ENCODE results near the gene PES1. TPM values are rescaled to one million over a fixed set of nuclear protein-coding genes. Genes with fewer than 3 reads are reported as not detected.

PES1 gene
- total and polyA plus RNA-seq, 2 of the 13 experiments (the other 11 are each of a cell fraction or from before 2014, with no cell fraction given) = 65.1 to 94.7 TPM

DNA sequence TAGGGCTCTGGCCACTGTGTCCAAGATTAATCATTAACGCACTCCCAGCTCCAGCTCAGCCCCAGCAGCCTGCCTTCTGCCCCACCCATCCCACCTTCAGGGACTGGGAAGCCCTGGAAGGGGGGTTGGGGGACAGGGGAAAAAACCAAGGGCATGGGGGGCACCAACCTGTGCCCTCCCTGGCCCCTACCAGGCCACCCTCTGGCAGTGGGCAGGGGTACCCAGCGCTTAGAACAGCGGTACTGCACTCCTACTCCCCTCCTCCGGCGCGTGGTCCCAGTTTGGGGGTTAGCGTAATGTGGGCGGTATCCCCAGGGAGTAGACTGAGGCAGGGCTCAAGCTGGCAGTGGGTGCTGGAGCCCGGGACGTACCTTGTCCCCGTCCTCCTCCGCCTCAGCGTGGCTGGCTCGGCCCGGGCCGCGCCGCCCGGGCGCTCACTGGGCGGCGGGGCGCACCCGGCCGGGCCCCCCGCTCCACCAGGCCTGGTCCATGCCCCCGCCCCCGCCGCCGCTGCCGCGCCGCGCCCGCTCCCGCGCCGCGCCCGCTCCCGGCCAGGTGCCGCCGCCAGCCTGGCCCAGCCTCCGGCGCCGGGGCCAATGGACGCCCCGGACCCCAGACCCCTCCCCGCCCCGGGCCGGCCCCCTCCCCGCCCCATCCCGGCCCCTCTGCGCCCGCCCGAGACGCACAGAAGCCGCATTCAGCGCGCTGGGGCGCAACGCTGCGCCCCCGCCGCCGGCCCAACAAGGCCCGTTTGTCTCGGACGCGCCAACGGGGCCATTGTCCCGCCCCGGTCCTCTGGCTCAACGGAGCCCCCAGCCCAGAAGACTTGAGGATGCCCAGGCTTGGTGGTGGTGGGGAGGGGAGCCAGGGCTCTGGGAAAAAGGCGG is 17.4 kb downstream of the PES1 start, which contains the start of gene GAL3ST1:
TSS of gene GAL3ST1 (minus strand) at position 571 of the 887 bp plus-strand sequence. CDS start 17,273 bp downstream, outside the sequence.
- WGBS (ENCODE audit: low lambda C conversion rate) = 0% methylated on average over 16 of the region's 75 CpGs
- ATAC-seq (peak; percentile 81), FAIRE-seq (no peak), DNase-seq (ENCODE audit: low spot score) (peak; percentile 77)
- Histone ChIP-seq H3K79me2 (ENCODE audit: insufficient read depth, low read length) (no peaks in the 10 kb centered on the region), H3K27ac (ENCODE audit: extremely low read length, insufficient read depth, low read length) (peak within 1 kb of the TSS; percentile 43), H3K36me3 (replicated peaks in 1 of 2; ENCODE audit: control insufficient read depth in 1 of 2, insufficient read depth in 2 of 2, low read length in 2 of 2) (peaks cover 11 to 33% of the 10 kb centered on the region in 2 experiments; a peak in 4 of 5 replicates), H3K9me3 (ENCODE audit: low read length) (no peaks in the 10 kb centered on the region), H2AFZ (ENCODE audit: low read length) (no peak within 1 kb of the TSS), H3K4me1 (ENCODE audit: insufficient read depth, low read length) (peaks cover 41% of the 10 kb centered on the region), H4K20me1 (ENCODE audit: insufficient read depth, low read length) (no peaks in the 10 kb centered on the region), H3K4me3 (replicated peaks in 1 of 3; ENCODE audit: insufficient read depth in 1 of 3, low read depth in 2 of 3, low read length in 3 of 3) (peak within 1 kb of the TSS; percentile 62 to 84 (median 63)), H3K27me3 (ENCODE audit: control insufficient read depth in 1 of 2, insufficient read depth in 2 of 2, low read length in 2 of 2) (no peaks in the 10 kb centered on the region), H3K4me2 (ENCODE audit: low read depth, low read length) (peak within 1 kb of the TSS; percentile 89), H3K9ac (ENCODE audit: insufficient read depth, low read depth, low read length) (peak within 1 kb of the TSS; percentile 53)
- intact Hi-C loops (cut with micrococcal nuclease; ENCODE audit: unreplicated experiment) (loop anchor here (2.0 kb wide), 1 partner anchor 16 kb away; the partner anchor contains the start of gene PES1), in situ Hi-C loops (cut with HindIII; ENCODE audit: extremely low pct_ligation_motif_present, low pct_unique_long_range_greater_than_20kb) (no loop called here)
- BruUV-seq (replicated peaks) = no TSS peak
- CTCF ChIA-PET (ENCODE audit: low intra/inter-chr PET ratio, low total read pairs) = no interaction called here
- POLR2A ChIA-PET = interaction anchor here (1.0 to 1.5 kb wide), 2 partner anchors 17 to 32 kb away, joined by 3 to 5 read pairs; partner anchors contain the start of gene PES1
- TF ChIP-seq ZFY (CRISPR knock-in tag; IDR thresholded peaks at IDR 0.05) (no peak; the same call in none of the 2 replicates), ZC3H4 (CRISPR knock-in tag; IDR thresholded peaks at IDR 0.05; ENCODE audit: borderline replicate concordance) (no peak), TAF1 (CRISPR knock-in tag; IDR thresholded peaks at IDR 0.05) (0 out of 2 replicates have a peak, but pooled peaks have one; percentile 14), ZNF263 (CRISPR knock-in tag; IDR thresholded peaks at IDR 0.05) (peak; percentile 0; the same call in 1 of the 2 replicates), ASH2L (IDR thresholded peaks at IDR 0.05; ENCODE audit: insufficient read length, low read depth, low read length) (peak; percentile 51), ZNF431 (CRISPR knock-in tag; IDR thresholded peaks at IDR 0.05; ENCODE audit: borderline replicate concordance, low read depth) (no peak), GATAD2A (CRISPR knock-in tag; IDR thresholded peaks at IDR 0.05) (no peak; the same call in 1 of the 2 replicates), SMAD3 (CRISPR knock-in tag; IDR thresholded peaks at IDR 0.05) (no peak), EED (CRISPR knock-in tag; IDR thresholded peaks at IDR 0.05) (no peak), PAWR (CRISPR knock-in tag; IDR thresholded peaks at IDR 0.05; ENCODE audit: borderline replicate concordance) (no peak), ATF7 (IDR thresholded peaks at IDR 0.05) (no peak), ATF7 (CRISPR knock-in tag; IDR thresholded peaks at IDR 0.05) (no peak), CREB1 (IDR thresholded peaks at IDR 0.05) (no peak), CREB1 (CRISPR knock-in tag; IDR thresholded peaks at IDR 0.05) (no peak), ZNF614 (CRISPR knock-in tag; IDR thresholded peaks at IDR 0.05; ENCODE audit: borderline replicate concordance) (no peak; the same call in 1 of the 2 replicates), ZSCAN31 (CRISPR knock-in tag; IDR thresholded peaks at IDR 0.05; ENCODE audit: low read depth) (no peak), KLF6 (CRISPR knock-in tag; IDR thresholded peaks at IDR 0.05) (0 out of 2 replicates have a peak, but pooled peaks have one; percentile 27), KLF12 (CRISPR knock-in tag; IDR thresholded peaks at IDR 0.05; ENCODE audit: borderline replicate concordance) (0 out of 2 replicates have a peak, but pooled peaks have one; percentile 38)
- TF ChIP-seq, protein P1, sequence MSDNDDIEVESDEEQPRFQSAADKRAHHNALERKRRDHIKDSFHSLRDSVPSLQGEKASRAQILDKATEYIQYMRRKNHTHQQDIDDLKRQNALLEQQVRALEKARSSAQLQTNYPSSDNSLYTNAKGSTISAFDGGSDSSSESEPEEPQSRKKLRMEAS (IDR thresholded peaks at IDR 0.05) = 0 out of 2 replicates have a peak, but pooled peaks have one; percentile 15
- TF ChIP-seq, protein P2, sequence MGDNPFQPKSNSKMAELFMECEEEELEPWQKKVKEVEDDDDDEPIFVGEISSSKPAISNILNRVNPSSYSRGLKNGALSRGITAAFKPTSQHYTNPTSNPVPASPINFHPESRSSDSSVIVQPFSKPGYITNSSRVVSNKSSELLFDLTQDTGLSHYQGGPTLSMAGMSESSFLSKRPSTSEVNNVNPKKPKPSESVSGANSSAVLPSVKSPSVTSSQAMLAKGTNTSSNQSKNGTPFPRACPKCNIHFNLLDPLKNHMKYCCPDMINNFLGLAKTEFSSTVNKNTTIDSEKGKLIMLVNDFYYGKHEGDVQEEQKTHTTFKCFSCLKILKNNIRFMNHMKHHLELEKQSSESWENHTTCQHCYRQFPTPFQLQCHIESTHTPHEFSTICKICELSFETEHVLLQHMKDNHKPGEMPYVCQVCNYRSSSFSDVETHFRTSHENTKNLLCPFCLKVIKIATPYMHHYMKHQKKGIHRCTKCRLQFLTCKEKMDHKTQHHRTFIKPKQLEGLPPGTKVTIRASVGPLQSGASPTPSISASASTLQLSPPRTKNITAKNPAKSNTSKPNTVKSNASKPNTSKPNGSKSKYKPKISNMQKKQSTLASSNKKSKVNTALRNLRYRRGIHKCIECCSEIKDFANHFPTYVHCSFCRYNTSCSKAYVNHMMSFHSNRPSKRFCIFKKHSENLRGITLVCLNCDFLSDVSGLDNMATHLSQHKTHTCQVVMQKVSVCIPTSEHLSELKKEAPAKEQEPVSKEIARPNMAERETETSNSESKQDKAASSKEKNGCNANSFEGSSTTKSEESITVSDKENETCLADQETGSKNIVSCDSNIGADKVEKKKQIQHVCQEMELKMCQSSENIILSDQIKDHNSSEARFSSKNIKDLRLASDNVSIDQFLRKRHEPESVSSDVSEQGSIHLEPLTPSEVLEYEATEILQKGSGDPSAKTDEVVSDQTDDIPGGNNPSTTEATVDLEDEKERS (CRISPR knock-in tag; IDR thresholded peaks at IDR 0.05) = no peak
- TF ChIP-seq, protein P3, sequence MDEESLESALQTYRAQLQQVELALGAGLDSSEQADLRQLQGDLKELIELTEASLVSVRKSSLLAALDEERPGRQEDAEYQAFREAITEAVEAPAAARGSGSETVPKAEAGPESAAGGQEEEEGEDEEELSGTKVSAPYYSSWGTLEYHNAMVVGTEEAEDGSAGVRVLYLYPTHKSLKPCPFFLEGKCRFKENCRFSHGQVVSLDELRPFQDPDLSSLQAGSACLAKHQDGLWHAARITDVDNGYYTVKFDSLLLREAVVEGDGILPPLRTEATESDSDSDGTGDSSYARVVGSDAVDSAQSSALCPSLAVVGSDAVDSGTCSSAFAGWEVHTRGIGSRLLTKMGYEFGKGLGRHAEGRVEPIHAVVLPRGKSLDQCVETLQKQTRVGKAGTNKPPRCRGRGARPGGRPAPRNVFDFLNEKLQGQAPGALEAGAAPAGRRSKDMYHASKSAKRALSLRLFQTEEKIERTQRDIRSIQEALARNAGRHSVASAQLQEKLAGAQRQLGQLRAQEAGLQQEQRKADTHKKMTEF (CRISPR knock-in tag; IDR thresholded peaks at IDR 0.05) = peak; percentile 22; the same call in 1 of the 2 replicates

Data from HepG2 (cell line).